GM21576 (cell line): ENCODE data around the gene E2F3.
"Not testable (repeated sequence)": the region's sequence is repeated elsewhere in the genome, so short reads cannot be mapped to it uniquely, and the experiment has no call there.

ENCODE experiments used
- ATAC-seq: cut with Tn5 transposase; IDR thresholded peaks from one replicate; pipeline ENCODE4 v1.9.1; 2021; ENCODE audit warnings: mild to moderate bottlenecking, moderate library complexity; ENCODE audit not compliant: unreplicated experiment

E2F3 gene

GRCh38 chr6:20464041-20464440 is 62.4 kb downstream of the E2F3 start:
- ATAC-seq = no peak

- ATAC-seq = no peak
These were observed 63.2 kb downstream of the E2F3 start for GRCh38 chr6:20464847-20465246.

- ATAC-seq = not testable (repeated sequence)
These were observed 63.9 kb downstream of the E2F3 start for GRCh38 chr6:20465616-20466015.

- peak; percentile 58 for ATAC-seq
These were observed 65.8 kb downstream of the E2F3 start for GRCh38 chr6:20467437-20467836.

GRCh38 chr6:20468209-20468608 is 66.5 kb downstream of the E2F3 start:
- no peak for ATAC-seq

- ATAC-seq = no peak
These were observed 71.1 kb downstream of the E2F3 start for GRCh38 chr6:20472748-20473147.

- no peak for ATAC-seq
These were observed 71.8 kb downstream of the E2F3 start for GRCh38 chr6:20473518-20473917.

- no peak for ATAC-seq
These were observed 73.3 kb downstream of the E2F3 start for GRCh38 chr6:20474874-20475542.

- no peak for ATAC-seq
These were observed 74.9 kb downstream of the E2F3 start for GRCh38 chr6:20476501-20477043.

GRCh38 chr6:20477485-20477884 is 75.8 kb downstream of the E2F3 start:
- ATAC-seq = no peak

GRCh38 chr6:20479060-20479459 is 77.4 kb downstream of the E2F3 start:
- ATAC-seq = no peak

- no peak for ATAC-seq
These were observed 77.8 kb downstream of the E2F3 start for GRCh38 chr6:20479526-20479925.

GRCh38 chr6:20481281-20481680 is 79.6 kb downstream of the E2F3 start:
- ATAC-seq = no peak

GRCh38 chr6:20483887-20484497 is 82.3 kb downstream of the E2F3 start:
- ATAC-seq = no peak

GRCh38 chr6:20486641-20487040 is 85.0 kb downstream of the E2F3 start:
- ATAC-seq = no peak

- ATAC-seq = no peak
These were observed 86.1 kb downstream of the E2F3 start for GRCh38 chr6:20487669-20488375.

GRCh38 chr6:20490591-20490990 is 88.9 kb downstream of the E2F3 start:
- no peak for ATAC-seq

- no peak for ATAC-seq
These were observed 90.4 kb downstream of the E2F3 start for GRCh38 chr6:20492099-20492498.

- ATAC-seq = no peak
These were observed 95.7 kb downstream of the E2F3 start for GRCh38 chr6:20497216-20498040.

- ATAC-seq = no peak
These were observed 96.3 kb downstream of the E2F3 start for GRCh38 chr6:20498041-20498385.

GRCh38 chr6:20509212-20509611 is 107.5 kb downstream of the E2F3 start:
- ATAC-seq = no peak
